ENCODE measurements around the gene SYNGR3.
A peak's percentile ranks its signal among the peaks of the same experiment; 100 is the strongest.

The SYNGR3 gene

GRCh38 chr16:1980030-1980769 lies 9.6 kb upstream of the SYNGR3 start:
- no peak for TF ChIP-seq CTCF (IDR thresholded peaks at IDR 0.05; ENCODE audit: low read depth, low read length, missing control alignments)
- DNase-seq (ENCODE audit: extremely low read depth, low read depth) = no peak
- no peak overlapping the region for H3K4me3 ChIP-seq (replicated peaks; ENCODE audit: low read depth, low read length)

GRCh38 chr16:1980770-1981087 lies 9.0 kb upstream of the SYNGR3 start:
- no peak overlapping the region for H3K4me3 ChIP-seq (replicated peaks; ENCODE audit: low read depth, low read length)
- DNase-seq (ENCODE audit: extremely low read depth, low read depth) = no peak
- TF ChIP-seq CTCF (IDR thresholded peaks at IDR 0.05; ENCODE audit: low read depth, low read length, missing control alignments) = no peak

DNA sequence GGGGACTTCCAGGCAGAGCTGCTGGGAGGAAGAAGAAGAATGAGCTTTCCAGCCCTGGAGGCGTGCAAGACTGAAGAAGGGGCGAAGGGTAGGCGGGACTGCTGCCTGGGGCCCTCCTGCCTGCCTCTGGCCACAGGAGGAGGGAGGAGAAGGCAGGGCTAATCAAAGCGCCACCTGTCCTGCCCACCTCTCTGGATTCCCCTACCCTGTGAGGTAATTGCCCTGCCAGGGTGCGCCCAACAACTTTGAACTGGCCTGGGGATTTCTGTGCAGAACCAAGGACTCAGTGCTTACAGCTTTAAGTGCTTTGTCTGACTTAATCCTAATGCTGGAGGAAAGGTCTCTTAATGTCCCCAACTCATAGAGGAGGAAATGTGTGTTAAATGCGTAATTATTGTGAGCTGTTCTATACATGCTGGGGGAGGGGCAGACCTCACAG lies 8.4 kb upstream of the SYNGR3 start, which contains the start of gene NOXO1:
NOXO1 (minus strand) TSS at position 72 of the 439 bp plus-strand sequence. CDS start 290 bp downstream, outside the sequence.
- TF ChIP-seq CTCF (IDR thresholded peaks at IDR 0.05; ENCODE audit: low read depth, low read length, missing control alignments) = no peak
- no peak for DNase-seq (ENCODE audit: extremely low read depth, low read depth)

GRCh38 chr16:1982013-1982433 lies 7.7 kb upstream of the SYNGR3 start:
- DNase-seq (ENCODE audit: extremely low read depth, low read depth) = no peak
- no peak for TF ChIP-seq CTCF (IDR thresholded peaks at IDR 0.05; ENCODE audit: low read depth, low read length, missing control alignments)
- no peak overlapping the region for H3K4me3 ChIP-seq (replicated peaks; ENCODE audit: low read depth, low read length)

More for the DNA sequence above, 8.4 kb upstream of the SYNGR3 start, which contains the start of gene NOXO1:
- no peak within 1 kb of the TSS for H3K4me3 ChIP-seq (replicated peaks; ENCODE audit: low read depth, low read length)

- peak overlapping the region; percentile 70 for H3K4me3 ChIP-seq (replicated peaks; ENCODE audit: low read depth, low read length)
- no peak for TF ChIP-seq CTCF (IDR thresholded peaks at IDR 0.05; ENCODE audit: low read depth, low read length, missing control alignments)
- no peak for DNase-seq (ENCODE audit: extremely low read depth, low read depth)
These were observed 6.7 kb upstream of the SYNGR3 start for GRCh38 chr16:1982991-1983543.

DNA sequence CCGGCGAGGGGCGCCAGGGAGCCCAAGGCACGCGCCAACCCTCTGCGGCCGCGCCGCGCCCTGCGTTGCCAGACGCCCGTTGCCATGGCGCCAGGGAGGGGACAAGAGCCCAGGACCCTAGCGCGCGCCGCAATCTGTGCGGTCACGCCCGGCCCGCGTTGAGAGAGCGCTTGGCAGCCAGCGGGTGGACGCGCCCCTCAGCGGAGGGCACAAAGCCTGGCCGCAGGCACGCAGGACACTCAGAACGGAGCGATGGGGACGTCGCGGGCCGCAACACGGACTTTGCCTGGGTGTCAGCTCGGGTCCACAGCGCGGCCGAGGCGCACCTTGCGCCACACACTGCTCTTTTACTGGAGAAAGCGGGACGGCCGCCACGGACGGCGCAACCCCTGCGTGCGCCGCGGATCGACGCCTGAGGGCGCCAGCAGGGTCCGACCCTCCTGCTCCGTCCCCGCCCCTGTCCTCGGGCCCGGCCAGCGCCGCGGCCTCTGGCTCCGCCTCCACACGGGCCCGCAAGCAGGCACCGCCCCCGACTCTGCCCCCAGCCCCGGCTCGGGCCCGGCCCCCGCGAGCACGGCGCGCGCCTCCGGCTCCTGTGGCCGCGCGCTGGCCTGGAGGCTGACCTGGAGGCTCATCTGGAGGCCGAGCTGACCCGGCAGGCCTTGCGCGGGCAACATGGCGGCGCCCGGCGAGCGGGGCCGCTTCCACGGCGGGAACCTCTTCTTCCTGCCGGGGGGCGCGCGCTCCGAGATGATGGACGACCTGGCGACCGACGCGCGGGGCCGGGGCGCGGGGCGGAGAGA lies 6.0 kb upstream of the SYNGR3 start, which contains the start of gene GFER:
GFER (plus strand) TSS at position 650 of the 803 bp plus-strand sequence; CDS start at position 676, 26 bp downstream.
- peak within 1 kb of the TSS; percentile 70 for H3K4me3 ChIP-seq (replicated peaks; ENCODE audit: low read depth, low read length)
- peak; percentile 59 for DNase-seq (ENCODE audit: extremely low read depth, low read depth)
- no peak for TF ChIP-seq CTCF (IDR thresholded peaks at IDR 0.05; ENCODE audit: low read depth, low read length, missing control alignments)

Data from HFF-Myc (cell line).